GM19025 (cell line): Measurements from ENCODE around the gene C2orf69.

Source experiments
- ATAC-seq: cut with Tn5 transposase; IDR thresholded peaks from one replicate; pipeline ENCODE4 v1.9.1; 2021; ENCODE audit warnings: mild to moderate bottlenecking, low read depth, moderate library complexity; ENCODE audit not compliant: unreplicated experiment

C2orf69 gene, protein sequence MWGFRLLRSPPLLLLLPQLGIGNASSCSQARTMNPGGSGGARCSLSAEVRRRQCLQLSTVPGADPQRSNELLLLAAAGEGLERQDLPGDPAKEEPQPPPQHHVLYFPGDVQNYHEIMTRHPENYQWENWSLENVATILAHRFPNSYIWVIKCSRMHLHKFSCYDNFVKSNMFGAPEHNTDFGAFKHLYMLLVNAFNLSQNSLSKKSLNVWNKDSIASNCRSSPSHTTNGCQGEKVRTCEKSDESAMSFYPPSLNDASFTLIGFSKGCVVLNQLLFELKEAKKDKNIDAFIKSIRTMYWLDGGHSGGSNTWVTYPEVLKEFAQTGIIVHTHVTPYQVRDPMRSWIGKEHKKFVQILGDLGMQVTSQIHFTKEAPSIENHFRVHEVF

DNA sequence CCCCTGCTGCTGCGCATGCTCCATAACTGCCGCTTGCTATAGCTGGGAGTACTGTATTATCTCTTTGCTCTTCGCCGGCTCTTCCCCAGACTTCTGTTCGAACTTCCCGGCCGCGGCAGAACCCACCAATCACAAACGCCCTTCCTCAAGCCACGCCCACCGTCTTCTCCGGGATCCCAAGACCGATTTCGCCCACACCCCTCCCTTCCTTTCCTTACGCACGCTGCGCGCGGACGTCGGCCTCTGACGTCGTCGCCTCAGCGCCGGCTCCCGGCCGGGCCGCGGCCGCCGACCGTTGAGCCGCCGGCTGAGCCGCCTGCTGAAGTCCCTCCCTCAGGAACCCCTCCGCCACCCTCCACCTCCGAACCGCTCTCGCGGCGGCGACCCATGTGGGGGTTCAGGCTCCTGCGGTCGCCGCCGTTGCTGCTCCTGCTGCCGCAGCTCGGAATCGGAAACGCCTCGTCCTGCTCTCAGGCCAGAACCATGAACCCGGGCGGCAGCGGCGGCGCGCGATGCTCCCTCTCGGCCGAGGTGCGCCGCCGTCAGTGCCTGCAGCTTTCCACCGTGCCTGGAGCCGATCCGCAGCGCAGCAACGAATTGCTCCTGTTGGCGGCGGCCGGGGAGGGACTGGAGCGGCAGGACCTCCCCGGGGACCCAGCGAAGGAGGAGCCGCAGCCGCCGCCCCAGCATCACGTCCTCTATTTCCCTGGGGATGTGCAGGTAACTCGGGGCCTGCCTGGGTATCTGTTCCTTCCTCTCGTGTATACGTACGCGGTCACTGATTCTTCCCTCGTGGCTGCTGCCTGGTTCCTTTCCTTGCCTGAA is at the start of gene C2orf69:
Gene C2orf69 (plus strand): TSS at position 242 of the 825 bp plus-strand sequence. CDS start 146 bp downstream, at position 388.
- ATAC-seq = peak; percentile 88

DNA sequence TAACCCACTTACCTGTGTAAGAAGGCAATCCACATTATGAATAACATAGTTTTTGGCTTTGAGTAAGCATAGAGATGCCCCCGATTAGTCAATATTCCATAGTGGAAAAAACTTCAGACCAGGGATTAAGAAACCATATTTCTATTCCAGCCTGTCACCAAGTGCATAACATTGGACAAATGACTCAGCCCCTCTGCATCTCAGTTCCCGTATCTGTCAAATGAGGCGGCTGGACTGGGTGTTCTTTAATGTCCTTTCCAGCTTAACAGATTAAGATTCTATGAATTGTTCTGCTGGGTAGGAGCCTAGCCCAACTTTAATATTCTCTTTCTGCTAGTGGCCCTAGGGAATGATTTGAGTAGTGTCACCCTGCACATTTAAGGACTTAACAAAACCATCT is 48.3 kb upstream of the C2orf69 start:
- no peak for ATAC-seq

DNA sequence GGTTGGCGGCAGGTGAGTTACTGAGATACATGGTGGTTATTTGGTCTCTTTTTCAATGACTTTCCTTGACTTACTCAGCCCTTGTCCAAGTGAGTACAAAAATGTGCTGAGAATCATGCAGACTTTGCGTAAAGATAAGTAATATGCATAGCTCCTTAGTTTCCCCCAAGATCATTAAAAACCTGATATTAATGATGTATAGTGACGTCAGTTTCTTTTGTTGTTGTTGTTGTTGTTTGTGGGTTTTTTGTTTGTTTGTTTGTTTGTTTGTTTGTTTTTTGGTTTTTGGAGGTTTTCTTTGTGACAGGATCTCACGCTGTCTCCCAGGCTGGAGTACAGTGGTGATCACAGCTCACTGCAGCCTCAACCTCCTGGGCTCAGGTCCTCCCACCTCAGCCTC is 45.2 kb upstream of the C2orf69 start:
- no peak for ATAC-seq

DNA sequence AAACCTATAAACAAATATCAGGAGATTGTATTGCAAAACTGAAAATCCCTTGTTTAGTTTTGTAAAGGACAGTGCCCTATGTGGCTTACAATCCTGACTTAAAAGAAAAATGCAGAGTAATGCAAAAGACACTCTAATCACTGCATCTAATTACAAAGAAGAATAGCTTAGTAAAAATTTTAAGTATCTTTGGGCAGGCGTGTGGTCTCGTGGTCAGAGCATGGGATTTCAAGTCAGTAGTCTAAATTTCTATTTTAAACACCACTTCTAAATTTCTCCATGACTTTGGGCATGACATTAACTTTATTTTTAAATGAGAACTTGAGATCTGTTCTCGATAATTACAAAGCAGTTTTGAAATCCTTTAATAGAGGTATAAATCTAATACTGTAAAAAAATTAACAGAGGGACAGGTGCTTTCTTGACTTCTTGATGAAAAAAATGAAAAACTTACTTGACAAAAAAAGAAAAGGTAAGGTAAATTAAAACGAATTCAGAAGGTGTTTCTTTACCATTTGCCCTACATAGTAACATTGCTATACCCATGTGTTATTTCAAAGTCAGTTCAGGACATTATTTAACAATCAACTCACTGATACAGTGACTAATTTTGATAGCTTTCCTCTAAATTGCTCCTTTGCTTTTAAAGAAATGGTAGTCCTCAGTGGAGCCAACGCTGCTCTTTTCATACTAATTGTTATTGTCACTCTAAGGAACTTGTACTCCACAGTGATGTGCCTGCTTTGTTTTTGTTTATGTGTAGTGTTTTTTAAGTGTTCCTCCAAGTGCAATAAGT is 42.5 kb upstream of the C2orf69 start:
- no peak for ATAC-seq

DNA sequence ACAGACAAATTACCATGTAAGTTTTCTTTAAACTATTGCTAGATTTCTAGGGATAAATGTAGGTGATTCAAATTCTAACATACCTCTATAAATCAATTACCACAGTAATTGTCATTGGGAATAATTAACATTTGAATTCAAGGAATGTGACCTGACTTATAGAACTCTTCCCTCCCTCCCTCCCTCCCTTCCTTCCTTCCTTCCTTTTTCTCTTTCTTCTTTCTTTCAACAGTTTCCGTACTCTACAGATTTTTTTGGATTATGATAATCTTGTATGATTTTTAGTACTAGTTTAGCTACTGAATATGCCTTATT is 41.9 kb upstream of the C2orf69 start:
- no peak for ATAC-seq

DNA sequence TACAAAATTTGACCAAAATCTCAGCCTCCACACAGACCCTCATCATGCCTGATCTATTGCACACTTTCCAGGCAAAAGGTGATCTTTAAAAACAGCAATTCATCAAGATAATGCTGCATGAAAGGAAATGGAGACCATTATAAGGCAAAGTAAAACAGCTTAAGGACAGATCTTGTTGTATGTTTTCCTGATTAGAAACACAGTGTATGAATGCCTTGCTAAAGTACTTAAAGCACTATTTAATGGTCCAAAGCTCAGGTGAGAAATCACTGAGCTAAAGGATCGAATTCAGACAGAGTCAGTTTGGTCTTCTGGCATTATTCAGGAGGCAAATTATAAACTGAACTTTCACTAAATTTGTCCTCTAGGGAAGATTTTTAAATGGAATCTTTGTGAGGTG is 41.4 kb upstream of the C2orf69 start:
- no peak for ATAC-seq

DNA sequence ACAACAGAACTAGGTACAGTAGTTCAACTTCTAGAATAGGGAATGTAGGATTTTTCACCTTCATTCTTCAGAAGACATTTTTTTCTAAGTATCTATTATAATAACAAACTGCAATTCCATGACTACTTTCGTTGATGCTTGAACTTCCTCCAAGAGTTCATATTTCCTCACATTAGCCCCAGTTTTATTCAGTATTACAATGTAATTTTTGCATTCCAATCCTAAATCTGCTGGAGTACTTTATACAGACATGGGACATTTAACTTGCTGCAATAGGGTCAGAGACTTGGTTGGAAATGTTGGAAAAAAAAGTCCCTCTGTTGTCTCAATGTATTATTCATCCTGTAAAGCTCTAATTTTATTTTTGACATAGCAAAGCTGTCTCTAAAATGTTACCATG is 40.5 kb upstream of the C2orf69 start:
- ATAC-seq = no peak

DNA sequence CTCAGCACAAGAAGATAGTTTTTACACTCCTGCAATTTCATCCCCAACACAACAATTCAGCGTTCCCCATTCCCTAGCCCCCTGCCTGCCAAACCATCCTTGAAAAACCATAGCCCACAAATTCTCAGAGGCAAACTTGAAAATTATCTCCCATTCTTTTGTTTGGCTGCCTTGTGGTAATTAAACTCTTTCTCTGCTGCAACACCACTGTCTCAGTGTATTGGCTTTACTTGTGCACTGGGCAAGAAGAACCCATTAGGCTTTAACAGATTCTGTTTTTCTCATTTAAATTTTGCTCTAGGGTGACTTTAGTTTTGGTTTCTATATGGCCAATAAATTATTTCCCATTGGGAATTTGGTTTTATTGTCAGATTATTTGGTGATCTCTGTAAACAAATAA is 36.9 kb upstream of the C2orf69 start:
- no peak for ATAC-seq

DNA sequence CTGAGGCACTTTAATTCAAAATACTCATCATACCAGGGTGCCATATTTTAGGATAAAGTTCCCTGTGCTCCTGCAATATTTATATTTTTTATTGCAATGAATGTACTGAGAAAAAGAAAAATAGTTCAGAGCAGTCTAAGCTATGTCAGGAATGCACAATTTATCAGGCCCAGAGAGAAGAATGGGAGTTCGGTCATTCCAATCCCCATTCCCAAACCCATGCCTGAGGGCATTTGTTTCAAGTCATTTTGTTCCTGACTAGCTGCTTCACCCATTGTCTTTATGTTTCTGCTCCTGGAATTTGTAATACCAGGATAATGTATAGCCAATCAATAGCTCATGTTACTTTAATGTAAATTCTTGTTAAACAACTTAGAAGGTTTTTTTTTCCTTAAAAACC is 35.7 kb upstream of the C2orf69 start:
- no peak for ATAC-seq

DNA sequence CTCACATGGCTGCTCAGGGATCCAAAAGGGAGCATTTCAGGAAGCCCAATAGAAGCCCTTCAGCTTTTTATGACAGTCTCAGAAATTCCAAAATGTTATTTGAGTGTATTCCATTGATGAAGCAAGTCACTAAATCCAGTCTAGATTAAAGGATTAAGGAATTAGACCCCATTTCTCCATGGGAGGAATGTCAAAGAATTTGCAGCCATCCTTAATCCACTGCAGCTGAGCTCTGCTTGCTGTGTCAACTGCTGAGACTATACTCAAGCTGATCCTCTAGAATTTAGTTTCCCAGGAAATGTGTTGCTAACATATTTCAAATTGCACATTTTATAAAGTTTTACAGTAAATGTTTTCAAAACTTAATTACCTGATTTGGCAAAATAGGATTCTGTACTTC is 28.4 kb upstream of the C2orf69 start:
- ATAC-seq = no peak

DNA sequence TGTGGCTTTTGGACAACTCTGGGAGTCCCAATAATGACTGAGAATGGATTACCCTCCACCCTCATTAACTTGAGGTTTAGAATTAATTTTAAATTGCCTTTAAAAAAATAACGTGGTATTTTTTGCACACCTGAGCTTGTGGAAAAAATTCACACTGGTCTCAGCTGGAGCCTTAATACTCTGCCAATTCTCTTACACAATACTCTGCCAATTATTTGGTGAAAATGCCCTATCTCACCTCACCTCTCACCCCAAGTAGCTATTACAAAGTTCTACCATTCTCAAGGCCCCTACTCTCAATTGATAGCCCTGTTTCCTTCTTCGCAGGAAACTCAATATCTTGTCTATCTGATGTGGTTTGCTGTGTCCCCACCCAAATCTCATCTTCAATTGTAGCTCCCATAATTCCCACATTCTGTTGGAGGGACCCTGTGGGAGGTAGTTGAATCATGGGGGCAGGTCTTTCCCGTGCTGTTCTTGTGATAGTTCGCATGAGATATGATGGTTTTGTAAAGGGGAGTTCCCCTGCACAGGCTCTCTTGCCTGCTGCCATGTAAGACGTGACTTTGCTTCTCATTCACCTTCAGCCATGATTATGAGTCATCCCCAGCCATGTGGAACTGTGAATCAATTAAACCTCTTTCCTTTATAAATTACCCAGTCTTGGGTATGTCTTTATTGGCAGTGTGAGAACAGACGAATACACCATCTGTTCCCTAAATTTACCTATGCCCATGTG is 27.4 kb upstream of the C2orf69 start:
- no peak for ATAC-seq

DNA sequence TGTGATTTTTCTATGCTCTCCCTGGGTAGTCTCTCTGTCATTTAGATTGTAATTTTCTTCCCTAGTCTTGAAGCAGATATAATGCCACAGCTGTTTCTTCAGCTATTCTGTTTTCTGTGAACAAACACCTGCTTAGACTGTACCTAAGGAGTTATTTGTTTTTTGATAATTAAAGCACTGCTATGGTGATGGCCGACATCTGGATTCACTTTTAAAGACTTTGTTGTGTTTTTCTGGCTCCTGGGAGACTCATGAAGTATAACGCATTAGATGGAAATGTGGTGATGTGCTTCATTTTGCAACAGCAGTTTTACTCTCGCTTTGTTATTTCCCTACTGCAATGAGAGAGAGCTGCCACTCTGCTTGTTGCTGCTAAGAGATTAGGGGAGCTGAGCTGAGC is 15.7 kb upstream of the C2orf69 start:
- no peak for ATAC-seq

DNA sequence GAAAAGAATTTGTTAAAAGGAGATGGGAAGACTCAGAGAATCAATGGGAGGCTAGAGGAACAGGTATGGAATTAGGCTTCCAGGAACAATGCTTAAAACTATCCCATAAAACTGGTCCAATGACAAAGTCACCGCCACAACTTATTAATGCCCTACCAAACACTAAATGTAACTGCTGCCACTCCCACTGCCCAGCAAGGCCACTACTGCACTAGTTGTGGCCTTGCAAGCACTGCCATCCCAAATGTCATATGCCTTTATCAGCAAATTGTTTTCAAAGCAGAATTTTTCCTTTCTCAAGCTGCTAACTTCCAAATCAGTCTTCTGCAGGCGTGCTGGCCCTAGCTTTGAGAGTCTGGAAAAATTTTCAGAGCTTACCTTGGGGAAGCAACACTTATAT is 14.5 kb upstream of the C2orf69 start:
- ATAC-seq = no peak

DNA sequence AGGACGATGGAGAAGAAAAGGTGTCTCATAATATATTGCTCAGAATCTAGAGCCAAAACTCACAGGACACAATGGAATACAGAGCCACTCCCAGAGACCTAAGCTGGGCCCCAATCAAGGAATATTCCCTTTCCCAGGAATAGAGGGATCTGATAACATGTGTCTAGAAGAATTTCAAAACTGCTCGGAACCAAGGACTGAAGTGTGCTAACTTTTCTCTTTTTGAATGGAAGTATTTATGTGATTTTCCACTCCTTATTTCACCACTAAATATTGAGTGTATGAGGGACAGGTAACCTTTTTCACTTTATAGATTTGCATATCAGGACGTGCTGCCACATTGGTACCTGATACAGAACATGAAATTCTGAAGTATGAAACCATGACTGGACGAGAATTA is 9.2 kb upstream of the C2orf69 start:
- no peak for ATAC-seq

DNA sequence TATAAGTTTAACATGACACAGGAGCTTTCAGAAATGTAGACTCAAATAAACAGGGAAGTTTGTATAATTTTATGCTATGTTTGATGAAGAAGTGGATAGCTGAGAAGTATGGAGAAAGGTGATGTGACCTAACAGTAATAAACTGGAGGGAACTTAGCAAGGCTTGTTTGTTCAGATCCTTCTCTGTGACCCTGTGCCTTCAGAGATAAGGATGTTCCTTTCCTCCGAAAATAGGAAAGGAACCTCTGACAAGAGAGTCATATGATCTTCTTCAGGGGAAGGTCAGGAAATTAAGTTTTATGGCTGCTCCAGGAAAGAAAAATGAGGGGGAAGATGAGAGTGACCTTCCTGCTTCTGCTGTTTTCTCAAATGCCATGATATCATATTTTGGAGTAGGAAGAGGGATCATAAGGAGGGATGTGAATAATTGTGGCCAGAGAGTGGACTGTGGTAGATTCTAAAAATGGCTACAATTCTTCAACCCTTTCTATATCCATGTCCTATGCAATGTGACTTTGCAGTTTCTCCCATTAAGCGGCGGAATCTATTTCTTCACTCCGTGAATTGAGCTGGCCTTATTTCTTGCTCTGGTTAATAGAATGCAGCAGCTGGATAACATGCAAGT is 8.5 kb upstream of the C2orf69 start:
- ATAC-seq = no peak

DNA sequence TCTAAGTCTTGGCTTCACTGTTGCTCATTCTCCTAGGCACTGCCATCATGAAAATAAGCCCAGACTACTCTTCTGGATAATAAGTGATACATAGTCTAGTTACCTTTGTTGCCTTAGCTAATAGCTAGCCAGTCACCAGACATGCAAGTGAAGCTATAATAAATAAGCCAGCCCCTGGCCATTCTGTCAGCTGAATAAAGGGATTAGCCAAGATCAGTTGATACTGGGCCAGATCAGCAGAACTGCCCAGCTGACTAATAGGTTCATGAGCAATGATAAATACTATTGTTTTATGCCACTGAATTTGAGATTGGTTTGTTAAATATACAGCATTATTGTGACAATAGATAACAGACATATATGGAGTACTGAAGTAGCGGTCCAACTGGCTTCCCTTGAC is 8.0 kb upstream of the C2orf69 start:
- no peak for ATAC-seq

DNA sequence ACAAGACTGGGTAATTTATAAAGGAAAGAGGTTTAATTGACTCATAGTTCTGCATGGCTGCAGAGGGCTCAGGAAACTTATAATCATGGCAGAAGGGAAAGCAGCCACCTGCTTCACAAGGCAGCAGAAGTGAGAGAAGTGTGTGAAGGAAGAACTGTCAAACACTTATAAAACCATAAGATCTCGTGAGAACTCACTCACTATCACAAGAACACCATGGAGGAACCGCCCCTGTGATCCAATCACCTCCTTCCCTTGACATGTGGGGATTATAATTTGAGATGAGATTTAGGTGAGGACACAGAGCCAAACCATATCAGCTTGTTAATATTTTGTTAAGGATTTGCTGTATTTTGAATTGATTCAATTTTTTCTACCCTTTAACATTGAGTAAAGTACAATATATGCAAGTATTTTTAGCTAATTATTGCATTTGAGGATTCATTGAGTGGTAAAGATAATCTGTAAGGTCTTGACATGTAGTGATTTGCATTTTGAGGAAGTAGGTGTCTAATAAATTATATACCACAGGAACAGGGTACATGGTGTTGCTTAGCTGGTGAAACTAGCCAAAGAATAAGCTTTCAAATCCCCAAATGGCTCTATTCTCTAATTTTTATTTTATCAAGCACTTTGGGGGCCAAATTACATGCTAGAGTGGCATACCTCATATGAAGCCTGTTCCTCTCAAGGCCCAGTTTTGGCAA is 3.9 kb upstream of the C2orf69 start:
- no peak for ATAC-seq

DNA sequence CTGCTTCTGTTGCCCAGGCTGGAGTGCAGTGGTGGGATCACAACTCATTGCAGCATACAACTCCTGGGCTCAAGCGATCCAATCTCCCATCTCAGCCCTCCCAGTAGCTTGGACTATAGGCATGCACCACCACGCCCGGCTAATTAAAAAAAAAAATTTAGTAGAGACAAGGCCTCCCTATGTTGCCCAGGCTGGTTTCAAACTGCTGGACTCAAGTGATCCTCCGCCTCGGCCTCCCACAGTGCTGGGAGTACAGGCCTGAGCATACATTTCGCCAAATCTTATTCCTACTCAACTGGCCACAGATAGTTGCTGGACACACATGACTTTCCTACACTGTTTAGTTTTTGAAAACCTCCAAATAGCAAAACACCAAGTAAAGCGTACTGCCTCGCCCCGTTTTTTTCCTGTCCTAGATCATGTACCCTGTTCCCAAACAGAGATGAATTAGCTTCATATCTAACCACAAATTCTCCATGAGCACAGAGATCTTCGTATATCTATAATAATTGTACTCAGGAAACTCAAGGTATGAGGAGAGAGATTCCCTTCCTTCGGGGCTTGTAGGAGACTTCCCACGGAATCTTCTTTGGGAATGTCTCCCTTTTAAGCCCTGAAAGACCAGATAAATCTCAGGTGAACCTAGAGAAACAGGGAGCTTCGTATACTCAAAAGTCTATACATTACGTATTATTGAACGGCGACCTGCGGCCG is 598 bp upstream of the C2orf69 start:
- ATAC-seq = no peak

DNA sequence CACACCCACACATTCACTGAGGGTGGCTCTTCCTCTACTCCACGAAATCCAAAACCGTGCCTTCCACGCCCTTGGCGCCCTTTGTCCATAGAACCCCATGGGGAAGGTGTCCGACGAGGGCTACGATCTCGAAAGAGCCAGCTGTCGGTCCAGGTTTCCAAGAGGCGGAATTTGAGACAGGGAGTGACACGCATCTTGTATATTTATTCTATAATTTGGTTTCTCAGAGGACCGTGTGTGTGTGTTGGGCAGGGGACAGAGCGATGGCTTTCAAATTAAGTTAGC is 726 bp downstream of the C2orf69 start:
- no peak for ATAC-seq
